ENCODE measurements around the gene FAM3C. TPM values are rescaled to one million over a fixed set of nuclear protein-coding genes. Genes with fewer than 3 reads are reported as not detected.

Gene FAM3C
- total and polyA plus RNA-seq, 2 of the 4 experiments (the other 2 are of a cell fraction), result 11.5 to 45.8 TPM

DNA sequence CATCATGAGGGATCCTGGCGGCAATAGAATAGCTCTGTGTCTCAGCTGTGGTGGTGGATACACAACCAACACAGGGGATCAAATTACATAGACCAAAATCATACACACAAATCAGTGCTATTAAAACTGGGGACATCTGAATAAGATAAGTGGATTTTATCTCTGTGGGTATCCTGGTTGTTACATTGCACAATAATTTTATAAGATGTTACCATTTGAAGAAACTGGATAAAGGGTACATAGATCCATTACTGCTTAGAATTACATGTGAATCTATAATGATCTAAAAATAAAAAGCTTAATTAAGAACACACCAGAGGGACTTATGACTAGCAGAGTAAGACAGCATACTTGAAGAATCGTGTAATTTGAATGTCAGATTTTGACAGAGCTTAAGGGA is 8.2 kb upstream of the FAM3C start:
- no peak overlapping the region for H2AK9ac ChIP-seq (replicated peaks; ENCODE audit: low read depth, low read length, poor library complexity)
- no CpG with 5 or more reads among the region's 2 CpGs for WGBS, 2 experiments (ENCODE audit: extremely low coverage in 2 of 2, insufficient read length in 1 of 2)

More for the DNA sequence above, 8.2 kb upstream of the FAM3C start:
- no peak overlapping the region for H3K9ac ChIP-seq (ENCODE audit: low read depth, low read length)
- H4K20me1 ChIP-seq (ENCODE audit: insufficient read depth, low read length), result no peaks in the 10 kb centered on the region
- H3K4me2 ChIP-seq (ENCODE audit: low read depth, low read length), result no peak overlapping the region
- dilution Hi-C loops (cut with HindIII; ENCODE audit: low sequenced_read_pairs, unreplicated experiment) (no loop called here), in situ Hi-C loops (cut with MboI; ENCODE audit: low sequenced_read_pairs) (no loop called here), intact Hi-C loops (cut with micrococcal nuclease) (no loop called here)
- ChIA-PET CTCF (no interaction called here), POLR2A (ENCODE audit: unreplicated experiment) (no interaction called here)
- H4K8ac ChIP-seq (ENCODE audit: low read depth in 2 of 2, low read length in 2 of 2), result no peak overlapping the region
- H3K9me3 ChIP-seq (ENCODE audit: control insufficient read depth, insufficient read depth, low read length), result no peaks in the 10 kb centered on the region
- no peaks in the 10 kb centered on the region for H3K4me1 ChIP-seq (ENCODE audit: control insufficient read depth, insufficient read depth, low read length)
- H3K4ac ChIP-seq (ENCODE audit: low read depth, low read length), result no peak overlapping the region
- H2BK20ac ChIP-seq (ENCODE audit: low read depth, low read length), result no peak overlapping the region
- no peak overlapping the region for H4K5ac ChIP-seq (ENCODE audit: low read depth, low read length)
- H2BK15ac ChIP-seq (ENCODE audit: low read depth, low read length), result no peak overlapping the region
- DNase-seq, result no peak
- no peak for ATAC-seq (ENCODE audit: low read depth)
- no peak overlapping the region for H2BK5ac ChIP-seq (ENCODE audit: low read depth, low read length, poor library complexity, severe bottlenecking)
- no peak overlapping the region for H3K23ac ChIP-seq (ENCODE audit: low read depth, low read length)
- no peak overlapping the region for H3K56ac ChIP-seq (ENCODE audit: extremely low read depth, insufficient read depth, low read length)
- no peak overlapping the region for H3K27ac ChIP-seq (ENCODE audit: insufficient read depth, low read length)
- H3K27me3 ChIP-seq (ENCODE audit: control insufficient read depth, insufficient read depth, low read length), result peaks cover 5% of the 10 kb centered on the region
- no peak overlapping the region for H3K14ac ChIP-seq (replicated peaks; ENCODE audit: low read depth, low read length)
- TF ChIP-seq CEBPB (IDR thresholded peaks at IDR 0.05; ENCODE audit: low read depth, low read length), result peak; percentile 54
- TF ChIP-seq RFX5 (IDR thresholded peaks at IDR 0.05; ENCODE audit: low read depth, low read length), result no peak
- H3K36me3 ChIP-seq (ENCODE audit: control insufficient read depth, insufficient read depth, low read length), result no peaks in the 10 kb centered on the region
- H3K9me1 ChIP-seq (ENCODE audit: insufficient read depth, low read length), result no peaks in the 10 kb centered on the region
- no peak overlapping the region for H2AFZ ChIP-seq (replicated peaks; ENCODE audit: low read length, poor library complexity)
- H2AK5ac ChIP-seq (ENCODE audit: low read depth, low read length), result no peak overlapping the region
- no peak overlapping the region for H4K91ac ChIP-seq (ENCODE audit: insufficient read depth, low read depth, low read length)
- H3K79me1 ChIP-seq (ENCODE audit: low read depth in 1 of 2, low read length in 2 of 2), result no peaks in the 10 kb centered on the region
- H3K4me3 ChIP-seq (ENCODE audit: insufficient read depth, low read depth, low read length), result no peak overlapping the region
- no peak overlapping the region for H3K18ac ChIP-seq (ENCODE audit: low read depth, low read length)
- H2BK120ac ChIP-seq (ENCODE audit: low read depth, low read length), result no peak overlapping the region
- BruUV-seq (replicated peaks), result no TSS peak

Data from IMR-90 (cell line).